ENCODE results near the gene CCKAR.

The CCKAR gene

DNA sequence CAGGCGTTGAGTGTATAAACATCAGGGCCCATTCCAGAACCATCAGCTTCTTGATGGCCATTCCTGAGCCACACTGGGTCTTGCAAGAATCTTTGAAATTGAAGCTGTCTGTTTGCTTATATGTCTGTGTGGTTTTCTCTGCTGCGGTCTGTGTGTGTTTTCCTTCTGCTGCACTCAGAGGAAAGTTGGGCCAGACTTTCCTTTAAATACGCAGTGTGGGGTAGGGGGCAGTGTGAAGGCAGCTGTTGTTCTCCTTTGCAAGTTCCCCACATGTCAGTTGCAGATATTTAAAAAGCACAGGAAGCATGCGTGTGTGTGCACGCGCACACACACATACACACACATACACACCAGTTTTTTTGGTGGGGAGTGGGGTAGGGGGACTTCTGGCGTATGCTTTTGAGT is 32.1 kb downstream of the CCKAR start:
- no peak for DNase-seq

DNA sequence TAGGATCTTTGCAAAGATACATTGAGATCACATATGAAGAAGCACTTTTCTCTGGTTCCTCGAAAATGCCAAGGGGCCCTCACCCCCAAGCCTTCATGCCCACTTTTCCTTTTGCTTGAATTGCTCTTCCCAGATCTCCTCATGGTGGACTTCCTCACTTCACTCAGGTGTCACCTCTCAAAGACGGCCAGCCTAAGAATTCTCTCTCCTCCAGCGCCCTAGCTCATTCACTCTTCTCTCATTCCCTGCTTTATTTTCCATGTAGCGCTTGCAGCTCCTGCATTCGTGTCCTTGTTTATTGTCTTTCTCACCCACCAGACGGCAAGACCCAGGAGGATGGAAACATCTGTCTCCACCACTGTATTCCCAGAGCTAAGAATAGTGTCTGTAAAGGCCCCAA is 32.9 kb downstream of the CCKAR start:
- DNase-seq = no peak

DNA sequence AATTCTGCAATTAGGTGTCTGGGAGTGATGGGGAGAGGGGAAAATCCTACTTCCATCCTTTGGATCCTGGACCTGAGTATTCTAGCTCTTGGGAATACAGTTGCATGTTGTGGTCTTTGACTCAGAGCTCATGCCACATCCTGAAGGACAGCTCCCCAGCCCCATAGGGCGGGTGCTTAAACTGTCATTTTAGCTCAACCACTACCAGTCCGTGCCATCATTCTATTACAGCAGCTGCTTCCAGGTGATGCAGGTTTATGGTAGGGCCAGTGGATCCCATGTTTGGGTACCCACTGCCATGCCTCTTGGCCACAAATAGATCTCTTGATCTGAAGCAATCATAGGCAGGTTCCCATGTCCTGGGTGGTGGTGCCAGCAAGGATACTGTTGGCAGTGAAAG is 34.7 kb downstream of the CCKAR start:
- DNase-seq = no peak

DNA sequence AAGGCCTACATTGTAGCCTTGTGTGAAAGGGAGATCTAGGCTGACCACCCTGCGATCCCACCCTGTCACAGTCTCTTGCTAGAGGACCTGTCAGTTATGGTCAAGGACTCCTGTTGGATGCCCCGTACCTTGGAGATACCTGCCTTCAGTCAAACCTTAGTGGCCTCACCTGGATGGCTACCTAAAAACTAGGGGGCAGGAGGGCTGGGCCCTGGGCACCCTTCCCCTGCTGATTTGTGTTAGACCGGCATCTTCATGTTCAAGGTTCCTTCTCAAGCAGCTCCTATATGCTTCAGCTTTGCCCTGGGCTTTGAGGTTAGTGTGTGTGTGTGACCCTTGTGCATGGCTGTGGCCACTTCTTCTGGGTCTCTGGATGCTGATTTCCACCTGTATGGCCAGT is 35.3 kb downstream of the CCKAR start:
- DNase-seq = no peak

GRCh38 chr4:26452565-26453531 is 37.4 kb downstream of the CCKAR start:
- no peak for DNase-seq

- DNase-seq = no peak
Observed at GRCh38 chr4:26451597-26451996, 38.7 kb downstream of the CCKAR start.

DNA sequence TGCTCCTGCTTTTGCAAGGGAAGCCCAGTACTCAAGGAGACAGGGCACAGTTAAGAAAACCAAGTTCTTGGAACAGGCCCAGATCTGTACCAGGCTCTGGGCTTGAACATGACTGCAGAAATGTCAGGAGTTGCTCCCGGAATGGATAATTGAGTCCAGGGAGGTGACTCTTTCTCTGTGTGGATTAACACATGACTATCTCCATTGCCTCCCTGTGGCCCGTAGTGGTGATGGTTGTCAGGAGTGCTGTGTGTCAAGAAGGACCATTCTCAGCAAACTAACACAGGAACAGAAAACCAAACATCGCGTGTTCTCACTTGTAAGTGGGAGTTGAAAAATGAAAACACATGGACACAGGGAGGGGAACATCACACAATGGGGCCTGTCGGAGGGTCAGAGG is 39.9 kb downstream of the CCKAR start:
- no peak for DNase-seq

DNA sequence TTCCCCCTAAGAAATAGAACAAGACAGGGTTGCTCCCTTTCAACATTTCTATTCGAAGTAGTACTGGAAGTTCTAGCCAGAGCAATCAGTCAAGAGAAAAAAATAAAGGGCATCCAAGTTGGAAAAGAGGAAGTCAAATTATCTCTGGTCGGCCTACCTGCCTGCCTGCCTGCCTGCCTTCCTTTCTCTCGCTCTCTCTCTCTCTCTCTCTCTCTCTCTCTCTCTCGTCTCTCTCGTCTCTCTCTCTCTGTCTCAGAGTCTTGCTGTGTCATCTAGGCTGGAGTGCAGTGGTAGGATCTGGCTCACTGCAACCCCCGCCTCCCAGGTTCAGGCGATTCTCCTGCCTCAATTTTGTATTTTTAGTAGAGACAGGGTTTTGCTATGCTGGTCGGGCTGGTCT is 42.9 kb downstream of the CCKAR start:
- DNase-seq = no peak

DNA sequence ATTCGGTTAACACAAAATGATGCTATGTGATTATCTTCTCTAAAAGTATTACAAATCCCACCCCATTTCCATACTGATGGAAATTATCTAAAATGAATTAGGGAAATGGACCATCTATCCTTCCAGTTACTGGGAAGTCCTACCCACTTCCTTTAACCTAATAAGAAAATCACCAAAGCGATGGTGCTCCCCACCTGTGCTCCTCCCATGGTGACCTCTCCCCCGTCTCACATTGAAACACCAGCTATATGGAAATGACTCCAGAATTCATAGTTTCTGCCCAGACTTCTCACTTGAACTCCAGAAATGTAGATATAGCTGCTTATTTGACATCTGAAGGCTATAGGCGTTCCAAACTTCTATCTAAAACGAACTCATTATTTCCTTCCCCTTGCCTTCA is 48.5 kb downstream of the CCKAR start:
- DNase-seq = no peak

DNA sequence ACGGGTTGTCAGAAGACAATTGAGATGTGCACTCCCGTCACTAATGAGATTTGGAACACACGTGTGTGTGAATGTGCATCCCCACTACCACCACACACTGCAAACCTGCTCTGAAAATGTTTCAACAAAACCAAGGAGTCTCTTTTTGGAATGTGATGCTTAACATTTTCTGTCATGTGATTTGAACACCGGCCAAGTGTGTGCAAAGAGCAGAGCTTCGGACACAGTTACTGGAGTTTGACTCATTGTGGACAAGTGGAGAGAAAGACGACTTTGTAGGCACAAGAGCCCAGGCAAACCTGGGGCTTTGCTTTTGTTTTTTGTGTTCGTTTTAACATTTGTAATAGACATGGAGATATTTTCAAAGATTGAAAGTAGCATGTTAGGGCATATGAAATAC is 49.2 kb downstream of the CCKAR start:
- no peak for DNase-seq

GRCh38 chr4:26434030-26434639 is 56.1 kb downstream of the CCKAR start:
- DNase-seq = no peak

- no peak for DNase-seq
Observed at GRCh38 chr4:26433556-26433955, 56.7 kb downstream of the CCKAR start.

GRCh38 chr4:26432419-26432818 is 57.9 kb downstream of the CCKAR start:
- DNase-seq = no peak

- no peak for DNase-seq
Observed at GRCh38 chr4:26431461-26432180, 58.7 kb downstream of the CCKAR start.

Measured in SHP77 (cell line).